ENCODE data around the gene INSM1.

GRCh38 chr20:20401991-20402390, 34.1 kb downstream of the INSM1 start:
- TF ChIP-seq CTCF (IDR thresholded peaks at IDR 0.05) (no peak), POLR2A (IDR thresholded peaks at IDR 0.05) (no peak)
